Body of pancreas (tissue), 4 donors: Measurements from ENCODE around the gene BSDC1.

Experiments
- CTCF ChIP-seq, 7 experiments: fragments of 450-650 bp in 4 of 7; fragments of 200-600 bp in 3 of 7; sonication (generic) in 3 of 7; IDR thresholded peaks; one replicate each; pipeline ENCODE4 v1.5.1; 2016 to 2019; ENCODE audit warnings: antibody characterized with exemption in 7 of 7
- POLR2A ChIP-seq, 3 donors: fragments of 450-650 bp; IDR thresholded peaks; one replicate each; pipeline ENCODE4 v1.6.1; 2016; ENCODE audit warnings: antibody characterized with exemption in 3 of 3, mild to moderate bottlenecking in 2 of 3

- TF ChIP-seq CTCF (IDR thresholded peaks at IDR 0.05) (no peak), POLR2A (IDR thresholded peaks at IDR 0.05) (no peak)
Observed at GRCh38 chr1:32414186-32414886, 20.1 kb upstream of the BSDC1 start.
